DOHH2 (cell line): Measurements from ENCODE around the gene RRP1B.
"Not testable (repeated sequence)": the region's sequence is repeated elsewhere in the genome, so short reads cannot be mapped to it uniquely, and the experiment has no call there.

ENCODE experiments used
- CTCF ChIP-seq: fragments of 200-600 bp; sonication (generic); IDR thresholded peaks from one replicate; pipeline ENCODE4 v1.5.1; 2014; ENCODE audit warnings: antibody characterized with exemption, mild to moderate bottlenecking, low read depth, low read length; ENCODE audit not compliant: poor library complexity, severe bottlenecking
- EZH2phosphoT487 ChIP-seq: fragments of 200-600 bp; sonication (generic); IDR thresholded peaks from 2 replicates; pipeline ENCODE4 v1.6.1; 2017; ENCODE audit warnings: borderline replicate concordance, mild to moderate bottlenecking, antibody characterized with exemption, low read length, moderate library complexity, mixed read lengths

DNA sequence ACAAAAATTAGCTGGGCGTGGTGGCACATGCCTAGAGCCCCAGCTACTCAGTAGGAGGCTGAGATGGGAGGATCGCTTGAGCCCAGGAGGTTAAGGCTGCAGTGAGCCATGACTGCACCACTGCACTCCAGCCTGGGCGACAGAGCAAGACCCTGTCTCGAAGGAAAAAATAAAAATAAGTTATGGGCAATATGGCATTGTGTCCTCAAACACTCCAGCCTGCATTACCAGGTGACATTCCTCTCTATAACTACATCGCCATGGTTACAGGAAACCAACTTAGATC lies 40.1 kb downstream of the RRP1B start:
- not testable (repeated sequence) for TF ChIP-seq CTCF, EZH2phosphoT487
